Kidney tubule cell (primary cell): ENCODE data around the gene LAMB1.
A peak's percentile ranks its signal among the peaks of the same experiment; 100 is the strongest.
"Not testable (repeated sequence)": the region's sequence is repeated elsewhere in the genome, so short reads cannot be mapped to it uniquely, and the experiment has no call there.

Experiments used
- DNase-seq: peaks from one replicate; pipeline ENCODE4 v3.0.0-alpha.2; 2018; ENCODE audit warnings: low spot score

Gene LAMB1

DNA sequence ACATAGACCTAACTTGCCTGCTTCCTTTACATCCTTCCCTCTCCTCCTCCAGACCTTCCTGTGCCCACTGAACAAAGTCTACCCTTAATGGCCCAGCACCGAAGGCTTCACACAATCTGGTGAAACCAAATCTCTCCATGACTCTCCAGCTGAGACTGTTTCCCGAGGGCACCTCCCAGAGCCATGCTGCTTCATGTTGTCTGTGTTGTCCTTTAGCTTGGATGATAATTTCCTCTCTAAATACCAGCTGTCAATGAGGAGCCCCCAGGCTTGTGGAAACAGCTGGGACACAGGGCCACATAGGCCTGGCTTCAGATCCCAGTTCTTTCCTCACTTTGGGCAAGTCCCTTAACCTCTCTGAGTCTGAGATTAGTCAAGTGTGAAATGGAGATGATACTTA lies 57.6 kb downstream of the LAMB1 start:
- DNase-seq: no peak

GRCh38 chr7:107944411-107945169 lies 58.4 kb downstream of the LAMB1 start:
- no peak for DNase-seq

DNA sequence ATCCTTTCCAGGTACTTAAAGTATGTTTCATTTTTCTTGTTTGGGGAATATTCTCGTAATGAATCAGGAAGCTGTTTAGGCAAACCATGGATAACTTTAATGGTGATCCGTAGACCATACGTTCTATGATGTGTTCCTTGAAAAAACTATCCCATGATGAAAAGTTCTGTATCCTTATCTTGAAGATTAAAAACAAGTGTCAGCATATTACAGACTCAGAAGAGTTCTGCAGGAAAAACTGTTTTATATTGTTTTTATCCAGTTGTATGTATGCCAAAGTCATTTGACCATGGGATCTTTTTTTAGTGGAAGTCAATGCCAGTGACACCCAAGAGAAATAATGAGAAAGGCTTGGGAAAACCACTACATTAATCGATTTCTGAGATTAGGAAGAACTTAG lies 59.9 kb downstream of the LAMB1 start:
- DNase-seq: no peak

DNA sequence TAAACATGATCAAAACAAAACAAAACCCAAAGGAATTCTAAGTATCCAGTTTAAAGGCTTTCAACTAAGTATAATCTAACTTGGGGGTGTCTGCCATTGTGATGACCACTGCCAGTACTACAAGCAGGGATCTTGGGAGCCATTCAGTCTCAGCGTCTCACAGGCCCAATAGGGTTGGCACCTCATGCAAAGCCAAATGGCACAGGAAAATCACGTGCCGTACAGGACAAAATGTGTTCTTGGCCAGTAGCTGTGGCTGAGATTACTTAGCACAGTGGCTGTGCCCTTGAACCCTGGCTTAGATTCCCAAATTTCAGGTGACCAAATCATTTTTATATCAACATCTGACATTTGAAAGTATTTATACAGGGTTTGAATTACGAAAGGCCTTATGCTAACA lies 62.0 kb downstream of the LAMB1 start:
- no peak for DNase-seq

DNA sequence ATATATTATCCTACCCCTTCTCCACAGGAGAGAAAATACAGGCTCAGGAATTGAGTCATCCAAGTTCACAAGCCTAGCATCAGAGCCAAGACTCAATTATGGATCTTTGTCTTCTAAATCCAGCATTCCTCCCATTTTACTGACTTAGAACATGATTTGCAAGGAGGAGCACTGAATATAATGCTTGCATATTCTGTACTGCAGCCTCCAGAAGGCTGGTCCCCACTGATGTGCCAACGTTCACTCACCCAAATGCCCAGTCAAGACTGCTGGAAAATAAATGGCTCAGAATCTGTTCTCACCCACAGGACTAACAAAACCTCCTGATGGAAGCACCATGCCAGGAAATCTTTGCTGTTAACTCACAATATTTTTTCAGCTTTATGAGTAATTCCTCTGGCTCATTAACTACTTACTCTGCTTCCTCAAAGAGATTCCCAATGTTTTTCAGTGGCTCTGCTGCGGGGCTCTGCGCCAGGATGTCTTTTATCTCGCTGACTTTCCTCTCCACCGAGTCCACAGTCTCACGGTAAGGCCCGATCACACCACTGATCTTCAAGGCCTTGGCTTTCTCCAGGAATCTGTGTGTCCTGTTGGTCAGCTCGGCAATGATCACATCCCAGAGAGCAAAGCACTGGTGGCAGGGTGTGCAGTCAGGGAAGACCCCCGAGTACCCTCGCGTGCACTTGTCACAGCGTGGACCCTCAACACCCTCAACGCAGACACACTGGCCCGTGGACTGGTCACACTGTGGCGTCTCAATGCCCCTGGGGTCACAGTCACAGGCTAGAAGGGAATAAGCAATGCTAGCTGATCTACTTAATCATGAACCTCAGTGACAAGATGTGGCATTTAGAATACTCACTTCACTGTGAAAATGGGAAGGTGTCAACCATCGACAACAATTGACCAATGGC lies 63.1 kb downstream of the LAMB1 start:
- peak; percentile 86 for DNase-seq

GRCh38 chr7:107938456-107939250 lies 64.3 kb downstream of the LAMB1 start:
- DNase-seq: no peak

GRCh38 chr7:107937531-107937930 lies 65.4 kb downstream of the LAMB1 start:
- DNase-seq: no peak

GRCh38 chr7:107936312-107936711 lies 66.6 kb downstream of the LAMB1 start:
- no peak for DNase-seq

- DNase-seq: no peak
These were observed 67.8 kb downstream of the LAMB1 start for GRCh38 chr7:107934991-107935770.

GRCh38 chr7:107933386-107934013 lies 69.5 kb downstream of the LAMB1 start:
- no peak for DNase-seq

DNA sequence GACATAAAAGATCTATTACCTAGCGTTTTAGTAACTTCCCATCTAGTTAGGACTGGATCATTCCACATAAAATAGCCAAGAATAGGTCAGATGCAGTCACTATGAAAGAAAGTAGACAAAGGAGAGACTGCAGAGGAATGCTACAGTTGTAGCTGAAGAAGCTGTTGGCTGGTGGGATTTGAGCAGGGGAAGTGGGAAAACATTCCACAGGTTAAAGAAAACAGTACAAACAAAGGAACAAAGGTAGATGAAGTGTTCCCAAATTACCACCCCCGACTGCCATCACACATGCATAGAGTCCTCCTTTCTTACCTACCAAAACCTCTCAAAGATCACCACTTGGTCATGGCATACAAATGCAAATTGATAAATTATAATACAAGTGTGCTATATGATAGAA lies 70.2 kb downstream of the LAMB1 start:
- DNase-seq: no peak

- DNase-seq: no peak
These were observed 71.0 kb downstream of the LAMB1 start for GRCh38 chr7:107931740-107932515.

- no peak for DNase-seq
These were observed 76.5 kb downstream of the LAMB1 start for GRCh38 chr7:107926481-107926880.

- DNase-seq: no peak
These were observed 78.0 kb downstream of the LAMB1 start for GRCh38 chr7:107924841-107925504.

DNA sequence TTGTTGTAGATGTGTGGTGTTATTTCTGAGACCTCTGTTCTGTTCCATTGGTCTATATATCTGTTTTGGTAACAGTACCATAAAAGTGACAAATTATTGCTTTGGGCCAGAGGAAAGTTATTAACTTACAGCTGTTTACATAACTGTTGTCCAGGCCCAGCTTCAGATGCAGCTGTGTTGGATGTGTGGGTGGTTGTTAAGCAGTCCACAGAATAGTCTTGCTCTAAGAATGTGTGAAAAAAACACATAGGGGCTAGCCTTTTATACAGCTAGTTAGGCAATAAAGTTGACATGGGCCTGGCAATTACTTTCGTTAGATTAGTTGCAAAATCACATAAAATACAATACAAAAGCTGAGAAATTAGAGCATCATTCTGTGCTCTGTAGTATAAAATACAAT lies 80.1 kb downstream of the LAMB1 start:
- DNase-seq: no peak

DNA sequence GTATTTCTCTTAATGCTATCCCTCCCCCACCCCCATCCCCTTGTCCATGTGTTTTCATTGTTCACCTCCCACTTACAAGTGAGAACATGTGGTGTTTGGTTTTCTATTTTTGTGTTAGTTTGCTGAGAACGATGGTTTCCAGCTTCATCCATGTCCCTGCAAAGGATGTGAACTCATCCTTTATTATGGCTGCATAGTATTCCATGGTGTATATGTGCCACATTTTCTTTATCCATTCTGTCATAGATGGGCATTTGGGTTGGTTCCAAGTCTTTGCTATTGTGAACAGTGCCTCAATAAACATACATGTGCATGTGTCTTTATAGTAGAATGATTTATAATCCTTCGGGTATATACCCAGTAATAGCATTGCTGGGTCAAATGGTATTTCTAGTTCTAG lies 81.1 kb downstream of the LAMB1 start:
- not testable (repeated sequence) for DNase-seq

GRCh38 chr7:107920048-107920772 lies 82.8 kb downstream of the LAMB1 start:
- DNase-seq: no peak

- DNase-seq: no peak
These were observed 84.0 kb downstream of the LAMB1 start for GRCh38 chr7:107918948-107919347.
